ENCODE data around the gene TMTC4.

DNA sequence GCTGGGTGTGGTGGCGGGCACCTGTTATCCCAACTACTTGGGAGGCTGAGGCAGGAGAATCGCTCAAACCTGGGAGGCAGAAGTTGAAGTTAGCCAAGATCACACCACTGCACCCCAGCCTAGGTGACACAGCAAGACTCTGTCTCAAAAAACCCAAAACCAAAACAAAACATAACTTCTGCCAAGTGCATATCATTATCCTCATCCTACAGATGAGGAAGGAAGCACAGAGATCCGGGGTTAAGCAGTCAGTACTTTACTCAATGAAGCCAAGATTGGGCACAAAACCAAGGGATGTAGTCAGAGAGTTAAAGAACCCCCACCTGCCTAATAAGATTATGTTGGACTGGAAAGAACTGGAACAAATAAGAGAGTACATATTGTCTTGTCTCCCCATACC lies 5.5 kb upstream of the TMTC4 start:
- TF ChIP-seq OSR1 (CRISPR knock-in tag; IDR thresholded peaks at IDR 0.05) (no peak), ISL1 (CRISPR knock-in tag; IDR thresholded peaks at IDR 0.05) (no peak), GLIS3 (CRISPR knock-in tag; IDR thresholded peaks at IDR 0.05) (no peak), PATZ1 (CRISPR knock-in tag; IDR thresholded peaks at IDR 0.05; ENCODE audit: borderline replicate concordance) (no peak), ZFP30 (CRISPR knock-in tag; IDR thresholded peaks at IDR 0.05) (no peak), PPARA (CRISPR knock-in tag; IDR thresholded peaks at IDR 0.05; ENCODE audit: borderline replicate concordance) (no peak)
